NT2/D1 (cell line): ENCODE data around the gene PARP11.

Experiments used
- SUZ12 ChIP-seq: IDR thresholded peaks from 2 replicates; pipeline ENCODE4 v1.6.1; 2011; ENCODE audit not compliant: insufficient read length, insufficient read depth; ENCODE audit errors: extremely low read depth
- YY1 ChIP-seq: IDR thresholded peaks from 2 replicates; pipeline ENCODE4 v1.6.1; 2011; ENCODE audit not compliant: insufficient read length, insufficient read depth
- ZNF274 ChIP-seq: IDR thresholded peaks from 2 replicates; pipeline ENCODE4 v1.6.1; 2011; ENCODE audit warnings: mild to moderate bottlenecking, low read depth, low read length

GRCh38 chr12:3879846-3880245, 6.6 kb upstream of the PARP11 start:
- no peak for TF ChIP-seq ZNF274
- no peak for TF ChIP-seq SUZ12
- no peak for TF ChIP-seq YY1
